ENCODE results near the gene ARID5B.

- TF ChIP-seq, protein P1, sequence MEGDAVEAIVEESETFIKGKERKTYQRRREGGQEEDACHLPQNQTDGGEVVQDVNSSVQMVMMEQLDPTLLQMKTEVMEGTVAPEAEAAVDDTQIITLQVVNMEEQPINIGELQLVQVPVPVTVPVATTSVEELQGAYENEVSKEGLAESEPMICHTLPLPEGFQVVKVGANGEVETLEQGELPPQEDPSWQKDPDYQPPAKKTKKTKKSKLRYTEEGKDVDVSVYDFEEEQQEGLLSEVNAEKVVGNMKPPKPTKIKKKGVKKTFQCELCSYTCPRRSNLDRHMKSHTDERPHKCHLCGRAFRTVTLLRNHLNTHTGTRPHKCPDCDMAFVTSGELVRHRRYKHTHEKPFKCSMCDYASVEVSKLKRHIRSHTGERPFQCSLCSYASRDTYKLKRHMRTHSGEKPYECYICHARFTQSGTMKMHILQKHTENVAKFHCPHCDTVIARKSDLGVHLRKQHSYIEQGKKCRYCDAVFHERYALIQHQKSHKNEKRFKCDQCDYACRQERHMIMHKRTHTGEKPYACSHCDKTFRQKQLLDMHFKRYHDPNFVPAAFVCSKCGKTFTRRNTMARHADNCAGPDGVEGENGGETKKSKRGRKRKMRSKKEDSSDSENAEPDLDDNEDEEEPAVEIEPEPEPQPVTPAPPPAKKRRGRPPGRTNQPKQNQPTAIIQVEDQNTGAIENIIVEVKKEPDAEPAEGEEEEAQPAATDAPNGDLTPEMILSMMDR (IDR thresholded peaks at IDR 0.05): no peak
- TF ChIP-seq POLR2A (IDR thresholded peaks at IDR 0.05): no peak
Measured at GRCh38 chr10:61985715-61986114, 84.2 kb downstream of the ARID5B start.

Measured in Peyer's patch (tissue), 4 donors.